ENCODE results near the gene C2orf80.

Gene C2orf80

GRCh38 chr2:208150956-208151355 lies 38.9 kb downstream of the C2orf80 start:
- no peak overlapping the region for H3K4me3 ChIP-seq (IDR thresholded peaks at IDR 0.05; ENCODE audit: insufficient read depth, low read depth, low read length)
- H3K4me1 ChIP-seq (ENCODE audit: low read depth, poor library complexity, severe bottlenecking), result no peaks in the 10 kb centered on the region
- H2AFZ ChIP-seq (ENCODE audit: low read depth), result no peak overlapping the region
- no peak overlapping the region for H3K9ac ChIP-seq
- no peak overlapping the region for H3K4me2 ChIP-seq
- no peak for TF ChIP-seq CTCF (conservative IDR thresholded peaks at IDR 0.05; ENCODE audit: low read depth, low read length)
- H3K36me3 ChIP-seq (ENCODE audit: insufficient read depth), result no peaks in the 10 kb centered on the region
- no peak overlapping the region for H3K27ac ChIP-seq
- no peaks in the 10 kb centered on the region for H3K27me3 ChIP-seq (ENCODE audit: insufficient read depth, low read depth)
- no peaks in the 10 kb centered on the region for H4K20me1 ChIP-seq (ENCODE audit: insufficient read depth)
- no peaks in the 10 kb centered on the region for H3K79me2 ChIP-seq (ENCODE audit: insufficient read depth, low read depth)

DNA sequence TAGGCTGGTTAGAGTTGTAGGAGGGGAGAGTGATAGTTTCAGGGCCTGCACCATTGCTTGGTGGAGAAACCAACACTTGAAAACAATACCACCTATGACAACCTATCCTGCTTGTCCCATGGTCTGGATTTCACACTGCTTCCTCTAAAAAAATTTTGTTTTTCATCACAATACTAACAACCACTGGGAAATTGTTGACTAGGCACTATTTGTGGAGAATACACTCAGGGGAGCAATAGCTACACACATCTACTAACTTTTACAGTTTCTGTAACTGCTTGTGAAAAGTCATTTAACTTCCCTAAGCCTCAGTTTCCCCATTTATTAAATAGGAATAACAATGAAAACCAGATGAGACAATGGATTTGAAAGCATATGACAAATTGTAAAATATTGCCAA lies 39.7 kb downstream of the C2orf80 start:
- no peak overlapping the region for H3K4me2 ChIP-seq
- no peak overlapping the region for H3K27ac ChIP-seq
- TF ChIP-seq CTCF (conservative IDR thresholded peaks at IDR 0.05; ENCODE audit: low read depth, low read length), result no peak
- H4K20me1 ChIP-seq (ENCODE audit: insufficient read depth), result no peaks in the 10 kb centered on the region
- no peak overlapping the region for H3K4me3 ChIP-seq (IDR thresholded peaks at IDR 0.05; ENCODE audit: insufficient read depth, low read depth, low read length)
- H3K79me2 ChIP-seq (ENCODE audit: insufficient read depth, low read depth), result no peaks in the 10 kb centered on the region
- H2AFZ ChIP-seq (ENCODE audit: low read depth), result no peak overlapping the region
- no peaks in the 10 kb centered on the region for H3K36me3 ChIP-seq (ENCODE audit: insufficient read depth)
- H3K4me1 ChIP-seq (ENCODE audit: low read depth, poor library complexity, severe bottlenecking), result no peaks in the 10 kb centered on the region
- no peaks in the 10 kb centered on the region for H3K27me3 ChIP-seq (ENCODE audit: insufficient read depth, low read depth)
- no peak overlapping the region for H3K9ac ChIP-seq

GRCh38 chr2:208148803-208149202 lies 41.0 kb downstream of the C2orf80 start:
- Histone ChIP-seq H3K27me3 (ENCODE audit: insufficient read depth, low read depth) (no peaks in the 10 kb centered on the region), H4K20me1 (ENCODE audit: insufficient read depth) (no peaks in the 10 kb centered on the region), H3K27ac (no peak overlapping the region), H2AFZ (ENCODE audit: low read depth) (no peak overlapping the region), H3K4me3 (IDR thresholded peaks at IDR 0.05; ENCODE audit: insufficient read depth, low read depth, low read length) (no peak overlapping the region), H3K9ac (no peak overlapping the region), H3K4me2 (no peak overlapping the region), H3K79me2 (ENCODE audit: insufficient read depth, low read depth) (no peaks in the 10 kb centered on the region), H3K36me3 (ENCODE audit: insufficient read depth) (no peaks in the 10 kb centered on the region), H3K4me1 (ENCODE audit: low read depth, poor library complexity, severe bottlenecking) (no peaks in the 10 kb centered on the region)
- TF ChIP-seq CTCF (conservative IDR thresholded peaks at IDR 0.05; ENCODE audit: low read depth, low read length), result no peak

- no peak overlapping the region for H3K27ac ChIP-seq
- H2AFZ ChIP-seq (ENCODE audit: low read depth), result no peak overlapping the region
- no peak for TF ChIP-seq CTCF (conservative IDR thresholded peaks at IDR 0.05; ENCODE audit: low read depth, low read length)
- H3K79me2 ChIP-seq (ENCODE audit: insufficient read depth, low read depth), result no peaks in the 10 kb centered on the region
- H4K20me1 ChIP-seq (ENCODE audit: insufficient read depth), result no peaks in the 10 kb centered on the region
- no peaks in the 10 kb centered on the region for H3K27me3 ChIP-seq (ENCODE audit: insufficient read depth, low read depth)
- H3K9ac ChIP-seq, result no peak overlapping the region
- no peaks in the 10 kb centered on the region for H3K4me1 ChIP-seq (ENCODE audit: low read depth, poor library complexity, severe bottlenecking)
- H3K4me2 ChIP-seq, result no peak overlapping the region
- no peak overlapping the region for H3K4me3 ChIP-seq (IDR thresholded peaks at IDR 0.05; ENCODE audit: insufficient read depth, low read depth, low read length)
- no peaks in the 10 kb centered on the region for H3K36me3 ChIP-seq (ENCODE audit: insufficient read depth)
These were observed 42.1 kb downstream of the C2orf80 start for GRCh38 chr2:208147759-208148158.

- Histone ChIP-seq H3K4me1 (ENCODE audit: low read depth, poor library complexity, severe bottlenecking) (no peaks in the 10 kb centered on the region), H3K4me3 (IDR thresholded peaks at IDR 0.05; ENCODE audit: insufficient read depth, low read depth, low read length) (no peak overlapping the region), H3K4me2 (no peak overlapping the region), H3K9ac (no peak overlapping the region), H3K27ac (no peak overlapping the region), H3K36me3 (ENCODE audit: insufficient read depth) (no peaks in the 10 kb centered on the region), H2AFZ (ENCODE audit: low read depth) (no peak overlapping the region), H3K79me2 (ENCODE audit: insufficient read depth, low read depth) (no peaks in the 10 kb centered on the region), H3K27me3 (ENCODE audit: insufficient read depth, low read depth) (no peaks in the 10 kb centered on the region), H4K20me1 (ENCODE audit: insufficient read depth) (no peaks in the 10 kb centered on the region)
- no peak for TF ChIP-seq CTCF (conservative IDR thresholded peaks at IDR 0.05; ENCODE audit: low read depth, low read length)
These were observed 42.8 kb downstream of the C2orf80 start for GRCh38 chr2:208147008-208147407.

All from KMS-11 (cell line).